Measurements from ENCODE around the gene HIPK4.
A peak's percentile ranks its signal among the peaks of the same experiment; 100 is the strongest.
"Not testable (repeated sequence)": the region's sequence is repeated elsewhere in the genome, so short reads cannot be mapped to it uniquely, and the experiment has no call there.

HIPK4 gene, protein sequence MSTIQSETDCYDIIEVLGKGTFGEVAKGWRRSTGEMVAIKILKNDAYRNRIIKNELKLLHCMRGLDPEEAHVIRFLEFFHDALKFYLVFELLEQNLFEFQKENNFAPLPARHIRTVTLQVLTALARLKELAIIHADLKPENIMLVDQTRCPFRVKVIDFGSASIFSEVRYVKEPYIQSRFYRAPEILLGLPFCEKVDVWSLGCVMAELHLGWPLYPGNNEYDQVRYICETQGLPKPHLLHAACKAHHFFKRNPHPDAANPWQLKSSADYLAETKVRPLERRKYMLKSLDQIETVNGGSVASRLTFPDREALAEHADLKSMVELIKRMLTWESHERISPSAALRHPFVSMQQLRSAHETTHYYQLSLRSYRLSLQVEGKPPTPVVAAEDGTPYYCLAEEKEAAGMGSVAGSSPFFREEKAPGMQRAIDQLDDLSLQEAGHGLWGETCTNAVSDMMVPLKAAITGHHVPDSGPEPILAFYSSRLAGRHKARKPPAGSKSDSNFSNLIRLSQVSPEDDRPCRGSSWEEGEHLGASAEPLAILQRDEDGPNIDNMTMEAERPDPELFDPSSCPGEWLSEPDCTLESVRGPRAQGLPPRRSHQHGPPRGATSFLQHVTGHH

DNA sequence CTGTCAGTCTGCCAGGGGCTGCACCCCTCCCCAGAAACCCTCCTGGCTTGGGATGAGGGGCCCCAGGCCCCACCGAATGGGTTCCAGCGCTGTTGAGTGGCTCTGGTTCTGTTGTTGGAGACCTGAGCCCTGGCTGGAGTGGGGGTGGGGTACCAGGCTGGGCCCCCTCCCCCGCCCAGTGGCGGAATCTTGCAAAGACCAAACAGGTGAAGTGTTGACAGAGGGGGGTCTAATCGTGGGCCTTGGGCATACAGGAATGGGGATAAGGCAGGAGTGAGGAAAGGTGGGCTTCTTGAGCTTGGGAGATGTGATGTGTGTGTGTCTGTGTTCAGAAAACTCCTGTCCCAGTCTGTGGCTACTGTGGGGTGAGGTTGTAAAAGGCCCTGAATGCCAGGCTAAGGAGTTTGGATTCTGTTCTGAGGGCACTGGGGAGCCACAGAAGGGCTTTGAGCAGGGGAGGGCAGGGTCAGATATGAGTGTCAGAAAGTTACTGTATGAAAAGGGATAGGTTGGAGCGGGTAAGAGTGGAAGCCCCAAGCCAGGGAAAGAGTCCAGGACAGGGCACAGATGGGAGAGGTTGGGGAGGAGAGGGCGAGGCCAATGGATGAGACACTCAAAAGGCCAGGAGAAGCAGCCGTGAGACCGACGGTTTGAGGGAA lies at the start of gene HIPK4:
TSS of gene HIPK4 (minus strand) at position 98 of the 659 bp plus-strand sequence. CDS start 279 bp downstream, outside the sequence.
- no peak for DNase-seq

GRCh38 chr19:40438284-40438683 lies 48.3 kb upstream of the HIPK4 start:
- DNase-seq: no peak

- peak; percentile 83 for DNase-seq
Measured at GRCh38 chr19:40433391-40434216, 43.6 kb upstream of the HIPK4 start.

GRCh38 chr19:40432760-40433159 lies 42.8 kb upstream of the HIPK4 start:
- not testable (repeated sequence) for DNase-seq

DNA sequence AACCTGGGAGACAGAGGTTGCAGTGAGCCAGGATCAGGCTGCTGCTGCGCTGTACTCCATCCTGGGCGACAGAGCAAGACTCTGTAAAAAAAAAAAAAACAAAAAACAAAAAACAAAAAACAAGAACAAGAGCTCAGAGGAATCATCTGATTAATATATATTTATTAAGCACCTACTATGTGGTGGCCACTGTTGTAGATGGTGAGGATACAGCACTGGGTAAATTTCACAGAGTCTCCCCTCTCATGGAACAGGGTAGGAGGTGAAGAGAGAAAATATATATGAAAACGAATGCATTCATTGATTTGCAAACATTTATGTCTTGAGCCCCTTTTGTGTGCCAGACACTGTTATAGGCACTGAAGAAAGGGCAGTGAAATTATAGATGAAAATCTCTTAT lies 41.7 kb upstream of the HIPK4 start:
- no peak for DNase-seq

DNA sequence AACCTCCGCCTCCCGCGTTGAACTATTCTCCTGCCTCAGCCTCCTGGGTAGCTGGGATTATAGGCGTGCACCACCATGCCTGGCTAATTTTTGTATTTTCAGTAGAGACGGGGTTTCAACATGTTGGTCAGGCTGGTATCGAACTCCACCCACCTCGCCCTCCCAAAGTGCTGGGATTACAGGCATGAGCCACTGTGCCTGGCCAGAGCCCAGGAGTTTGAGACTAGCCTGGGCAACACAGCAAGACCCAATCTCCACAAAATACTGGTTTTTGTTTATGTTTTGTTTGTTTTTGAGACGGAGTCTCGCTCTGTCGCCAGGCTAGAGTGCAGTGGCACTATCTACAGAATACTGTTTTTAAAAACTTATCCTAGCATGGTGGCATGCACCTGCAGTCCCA lies 40.3 kb upstream of the HIPK4 start:
- not testable (repeated sequence) for DNase-seq

- DNase-seq: not testable (repeated sequence)
Measured at GRCh38 chr19:40428197-40428596, 38.2 kb upstream of the HIPK4 start.

GRCh38 chr19:40425450-40426287 lies 35.7 kb upstream of the HIPK4 start, which contains the start of gene SERTAD1:
TSS of gene SERTAD1 (minus strand) at chr19:40425992. CDS start at chr19:40423546, 2,446 bp downstream.
- peak; percentile 99 for DNase-seq

- DNase-seq: no peak
Measured at GRCh38 chr19:40424637-40425449, 34.9 kb upstream of the HIPK4 start.

DNA sequence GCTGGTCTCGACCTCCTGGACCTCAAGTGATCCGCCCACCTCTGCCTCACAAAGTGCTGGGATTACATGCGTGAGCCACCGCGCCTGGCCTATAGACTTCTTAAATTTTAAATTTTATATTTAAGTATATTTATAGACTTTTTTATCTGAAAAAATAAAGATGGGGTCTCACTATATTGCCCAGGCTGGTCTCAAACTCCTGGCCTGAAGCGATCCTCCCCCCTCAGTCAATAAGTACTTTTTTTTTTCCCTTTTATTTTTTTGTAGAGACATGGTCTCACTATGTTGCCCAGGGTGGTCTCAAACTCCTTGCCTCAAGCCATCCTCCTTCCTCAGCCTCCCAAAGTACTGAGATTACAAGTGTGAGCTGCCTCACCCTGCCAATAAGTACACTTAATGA lies 34.0 kb upstream of the HIPK4 start:
- DNase-seq: no peak

DNA sequence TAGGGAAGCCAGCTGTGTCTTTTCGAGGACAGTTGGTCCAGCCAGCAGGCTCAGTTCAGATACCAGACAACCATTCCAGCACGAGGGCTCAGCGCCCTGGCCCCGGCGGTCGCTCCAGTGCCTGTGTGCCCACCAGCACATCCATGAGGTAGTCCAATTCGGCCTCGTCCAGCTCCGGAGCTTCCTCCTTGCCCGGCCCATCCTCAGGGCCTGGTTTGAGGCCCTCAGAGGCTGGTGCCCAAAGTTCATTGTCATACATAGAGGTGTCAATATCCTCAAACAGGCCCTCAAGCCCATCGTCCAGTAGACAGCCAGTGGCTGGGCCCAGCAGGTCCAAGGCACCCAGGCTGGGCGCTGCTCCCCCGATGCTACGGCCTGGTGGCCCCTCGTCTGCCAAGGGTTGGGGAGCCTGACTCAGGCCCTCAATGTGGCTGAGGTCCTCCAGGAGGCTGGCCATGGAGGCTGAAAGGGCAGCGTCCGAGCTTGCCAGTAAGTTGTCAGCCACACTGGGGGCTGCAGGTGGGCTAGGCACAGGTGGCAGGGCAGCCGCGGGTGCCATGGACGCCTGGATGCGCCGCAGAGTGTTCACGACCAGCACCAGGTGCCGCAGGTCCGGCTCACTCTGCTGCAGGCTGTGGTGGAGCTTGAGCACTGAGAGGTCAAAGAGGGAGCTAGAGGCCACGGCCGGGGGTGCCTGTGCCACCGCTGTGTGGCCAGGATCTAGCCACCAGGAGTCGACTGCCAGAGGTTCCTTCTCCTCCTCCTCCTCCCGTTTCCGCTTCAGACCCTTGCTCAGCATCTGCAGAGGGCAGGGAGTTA lies 33.0 kb upstream of the HIPK4 start:
- no peak for DNase-seq

DNA sequence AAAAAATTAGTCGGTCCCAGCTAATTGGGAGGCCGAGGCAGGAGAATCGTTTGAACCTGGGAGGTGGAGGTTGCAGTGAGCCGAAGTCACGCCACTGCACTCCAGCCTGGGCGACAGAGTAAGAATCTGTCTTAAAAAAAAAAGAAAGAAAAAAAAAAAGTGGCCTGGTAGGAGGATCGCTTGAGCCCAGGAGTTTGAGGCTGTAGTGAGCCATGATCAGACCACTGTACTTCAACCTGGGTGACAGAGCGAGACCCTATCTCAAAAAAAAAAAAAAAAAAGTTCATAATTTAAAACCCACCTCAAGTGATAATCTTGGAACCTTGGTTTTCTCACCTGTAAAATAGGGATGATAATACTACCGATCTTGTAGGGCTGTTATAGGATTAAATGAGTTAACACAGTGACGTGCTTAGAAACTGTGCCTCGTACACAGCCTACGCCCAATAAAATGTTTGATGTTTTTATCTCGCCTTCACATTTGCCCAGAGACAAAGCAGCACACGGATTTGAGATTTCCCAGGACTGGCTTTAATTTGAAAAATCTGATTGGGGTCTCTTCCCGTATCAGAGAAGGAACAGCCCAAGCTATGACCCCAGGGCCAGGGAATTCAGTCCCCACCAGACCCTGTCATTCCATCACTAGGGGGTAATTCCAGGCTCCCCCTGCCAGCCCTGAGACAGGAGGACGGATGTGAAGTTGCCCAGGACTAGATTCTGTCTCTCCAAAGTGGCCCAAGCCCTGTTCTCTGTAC lies 32.2 kb upstream of the HIPK4 start:
- DNase-seq: peak; percentile 53

DNA sequence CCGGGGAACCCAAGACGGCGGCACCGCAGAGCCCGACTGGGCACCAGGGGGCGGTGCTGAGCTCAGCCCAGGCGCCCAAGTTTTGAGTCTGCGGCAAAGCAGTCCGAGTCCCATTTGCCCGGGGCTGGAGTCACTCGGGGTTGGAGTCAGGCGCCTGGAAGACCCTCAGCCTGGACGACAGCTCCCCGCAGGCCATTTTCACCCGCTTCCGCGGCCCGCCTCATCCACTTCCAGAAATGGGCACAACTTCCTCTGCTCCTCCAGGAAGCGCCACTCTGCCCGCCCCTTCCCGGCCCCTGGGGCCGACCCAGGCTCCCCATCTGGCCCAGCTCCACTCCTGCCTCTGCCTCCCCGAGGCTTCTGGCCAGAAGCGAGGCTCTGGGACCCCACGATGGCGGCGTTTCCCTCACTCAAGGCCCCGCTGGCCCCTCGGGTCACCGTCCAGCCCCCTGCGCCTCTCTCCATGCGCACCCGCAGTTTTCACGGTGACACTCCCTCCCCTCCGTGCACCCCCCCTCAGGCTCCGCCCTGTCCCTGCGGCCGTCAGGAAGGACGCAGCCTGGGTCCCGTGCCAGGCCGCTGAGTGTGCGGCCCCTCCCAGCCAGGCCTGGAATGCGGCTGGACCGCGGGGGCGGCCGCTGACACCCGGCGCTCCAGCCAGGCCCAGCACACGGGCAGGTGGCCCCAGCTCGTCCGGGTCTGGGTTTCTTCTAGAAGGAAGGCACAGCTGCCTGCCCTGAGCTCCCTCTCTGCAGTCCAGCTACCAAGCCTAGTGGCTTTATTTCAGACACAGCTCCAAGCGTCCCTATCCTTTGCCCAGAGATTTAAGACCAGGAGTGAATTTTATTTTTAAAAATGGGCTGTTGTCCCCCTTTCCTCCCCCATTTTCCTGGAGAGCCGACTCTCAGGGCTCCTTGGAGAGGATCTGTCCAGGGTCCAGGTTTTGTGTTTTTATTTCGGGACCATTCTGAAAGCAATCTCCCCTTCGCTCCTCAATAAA lies 31.1 kb upstream of the HIPK4 start:
- peak; percentile 82 for DNase-seq

DNA sequence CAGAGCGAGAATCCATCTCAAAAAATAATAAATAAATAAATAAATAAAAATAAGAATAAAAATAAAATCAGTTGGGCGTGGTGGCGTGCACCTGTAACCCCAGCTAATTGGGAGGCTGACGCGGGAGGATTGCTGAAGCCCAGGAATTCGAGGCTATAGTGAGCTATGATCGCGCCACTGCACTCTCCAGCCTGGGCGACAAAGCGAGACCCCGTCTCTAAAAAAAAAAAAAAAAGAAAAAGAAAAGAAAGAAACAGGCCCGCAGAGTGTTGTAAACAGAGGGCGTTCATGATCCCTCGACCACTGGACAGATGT lies 30.4 kb upstream of the HIPK4 start:
- no peak for DNase-seq

DNA sequence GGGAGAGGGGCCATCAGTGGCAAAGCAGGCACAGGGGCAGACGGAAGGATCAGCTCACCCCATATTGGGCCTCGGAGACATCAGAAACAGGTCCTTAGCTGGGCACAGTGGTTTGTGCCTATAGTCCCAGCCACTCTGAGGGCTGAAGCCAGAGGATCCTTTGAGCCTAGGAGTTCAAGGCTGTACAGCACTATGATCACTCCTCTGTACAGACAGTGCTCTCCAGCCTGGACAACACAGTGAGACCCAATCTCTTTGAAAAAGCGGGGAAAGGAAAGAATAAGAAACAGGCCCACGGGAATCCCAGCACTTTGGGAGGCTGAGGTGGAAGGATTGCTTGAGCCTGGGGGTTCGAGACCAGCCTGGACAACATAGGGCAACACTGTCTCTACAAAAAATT lies 29.8 kb upstream of the HIPK4 start:
- DNase-seq: no peak

DNA sequence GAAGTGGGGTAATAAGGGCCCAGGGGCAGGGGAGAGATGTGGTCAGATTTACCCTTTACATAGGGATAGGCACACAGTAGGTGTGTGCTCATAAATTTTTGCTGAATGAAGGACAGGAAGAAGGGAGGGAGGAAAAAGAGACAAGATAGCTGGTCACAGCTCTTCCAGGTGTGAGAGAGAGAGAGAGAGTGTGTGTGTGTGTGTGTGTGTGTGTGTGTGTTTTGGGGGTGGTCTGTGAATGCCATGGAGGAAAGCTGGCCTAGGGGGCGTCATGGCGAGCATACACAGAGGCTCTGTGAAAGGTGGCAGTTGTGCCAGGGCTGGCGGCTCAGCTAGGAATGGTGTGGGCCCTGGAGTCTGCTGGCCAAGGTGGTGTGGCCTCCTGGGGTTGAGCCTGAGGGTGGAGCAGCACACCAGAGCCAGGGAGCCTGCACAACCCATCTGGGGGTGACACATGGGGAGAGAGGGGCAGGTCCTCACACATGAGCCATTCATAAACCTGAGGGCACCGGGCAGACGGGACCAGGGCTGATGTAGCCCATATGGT lies 29.2 kb upstream of the HIPK4 start:
- DNase-seq: no peak

DNA sequence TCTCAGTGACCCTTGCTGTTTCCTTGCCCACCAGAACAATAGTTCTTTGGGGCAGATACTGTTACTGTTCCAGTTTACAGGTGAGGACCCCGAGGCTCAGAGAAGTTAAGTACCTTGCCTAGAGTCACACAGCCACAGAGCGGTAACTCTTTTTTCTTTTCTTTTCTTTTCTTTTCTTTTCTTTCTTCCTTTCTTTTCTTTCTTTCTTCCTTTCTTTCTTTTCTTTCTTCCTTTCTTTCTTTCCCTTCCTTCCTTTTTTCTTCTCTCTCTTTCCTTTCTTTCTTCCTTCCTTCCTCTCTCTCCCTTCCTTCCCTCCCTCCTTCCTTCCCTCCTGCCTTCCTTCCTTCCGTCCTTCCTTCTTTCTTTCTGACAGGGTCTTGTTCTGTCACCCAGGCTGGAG lies 28.1 kb upstream of the HIPK4 start:
- DNase-seq: no peak

GRCh38 chr19:40417643-40417981 lies 27.6 kb upstream of the HIPK4 start:
- DNase-seq: no peak

Data from hematopoietic multipotent progenitor cell treated with erythropoietin and hydrocortisone succinate and interleukin-3 and kit ligand, for 8 days (in vitro differentiated cells).